ENCODE measurements around the gene CREB3L4. TPM values are rescaled to one million over a fixed set of nuclear protein-coding genes. Genes with fewer than 3 reads are reported as not detected.

The CREB3L4 gene
- total and polyA plus RNA-seq, 2 of the 13 experiments (the other 11 are each of a cell fraction or from before 2014, with no cell fraction given) = 9.9 to 18.7 TPM

GRCh38 chr1:153953859-153954365, 13.8 kb upstream of the CREB3L4 start (continued):
- TF ChIP-seq DRAP1 (CRISPR knock-in tag; IDR thresholded peaks at IDR 0.05) (peak; percentile 73; the same call in 1 of the 2 replicates), POLR2G (IDR thresholded peaks at IDR 0.05; ENCODE audit: low read depth, low read length) (0 out of 2 replicates have a peak, but pooled peaks have one; percentile 17), SSRP1 (CRISPR knock-in tag; IDR thresholded peaks at IDR 0.05) (0 out of 2 replicates have a peak, but pooled peaks have one; percentile 53), ZNF646 (CRISPR knock-in tag; IDR thresholded peaks at IDR 0.05) (no peak), TFAP4 (IDR thresholded peaks at IDR 0.05; ENCODE audit: borderline replicate concordance, low read depth) (peak; percentile 50; the same call in 1 of the 2 replicates), ZNF83 (CRISPR knock-in tag; IDR thresholded peaks at IDR 0.05; ENCODE audit: borderline replicate concordance) (no peak), POLR2AphosphoS5 (IDR thresholded peaks at IDR 0.05; ENCODE audit: low read depth, low read length) (0 out of 2 replicates have a peak, but pooled peaks have one; percentile 18), ZNF792 (CRISPR knock-in tag; IDR thresholded peaks at IDR 0.05) (peak; percentile 49; the same call in 1 of the 2 replicates), TEAD3 (CRISPR knock-in tag; optimal IDR thresholded peaks at IDR 0.05; ENCODE audit: borderline replicate concordance) (peak; percentile 74), IKZF5 (CRISPR knock-in tag; IDR thresholded peaks at IDR 0.05) (peak; percentile 53; the same call in 1 of the 2 replicates), ZBTB25 (CRISPR knock-in tag; IDR thresholded peaks at IDR 0.05) (no peak), RXRB (CRISPR knock-in tag; IDR thresholded peaks at IDR 0.05; ENCODE audit: borderline replicate concordance) (peak; percentile 38; the same call in 1 of the 2 replicates), ZNF441 (CRISPR knock-in tag; IDR thresholded peaks at IDR 0.05; ENCODE audit: borderline replicate concordance) (peak; percentile 82), REXO4 (CRISPR knock-in tag; IDR thresholded peaks at IDR 0.05; ENCODE audit: borderline replicate concordance) (no peak), GRHL1 (CRISPR knock-in tag; conservative IDR thresholded peaks at IDR 0.05) (no peak), RXRA (CRISPR knock-in tag; IDR thresholded peaks at IDR 0.05) (peak; percentile 44; the same call in 1 of the 2 replicates)

Measured in HepG2 (cell line).